K562 (cell line): Measurements from ENCODE around the gene STK17A. TPM values are rescaled to one million over a fixed set of nuclear protein-coding genes. Genes with fewer than 3 reads are reported as not detected.
"Not testable (repeated sequence)": the region's sequence is repeated elsewhere in the genome, so short reads cannot be mapped to it uniquely, and the experiment has no call there.

Experiments used
- ATAC-seq: fragments of 200-7000 bp; cut with Tn5 transposase; 3 replicates; pipeline ENCODE4 v1.9.1; 2020; ENCODE audit warnings: moderate library complexity
- BruUV-seq: library from RNA; stranded (reverse); fragments of 400-500 nt; replicated peaks from 2 replicates; lab custom pipeline; 2021; lab: Mats Ljungman, UMichigan
- CTCF ChIA-PET: fragments of 300-600 bp; formaldehyde crosslinking; extraction: SDS; loops from one replicate; lab custom pipeline; 2021; ENCODE audit warnings: low intra/inter-chr PET ratio; lab: Yijun Ruan, JAX
- POLR2A ChIA-PET: fragments of 300-600, 350-650 bp; sonication (Branson Sonifier 250); formaldehyde crosslinking; extraction: SDS; loops from one replicate; lab custom pipeline; 2021; ENCODE audit warnings: antibody characterized with exemption, inconsistent platforms; lab: Yijun Ruan, JAX
- DNase-seq, 4 experiments: peaks; one replicate each; pipeline versions ENCODE4 v3.0.0 to v3.0.0-alpha.2; 2011 to 2018; ENCODE audit warnings: low spot score in 3 of 4, mixed read lengths in 3 of 4; ENCODE audit errors: extremely low read depth in 1 of 4
- FAIRE-seq: peaks from 2 replicates; lab custom pipeline; 2011; peaks lifted over from hg19 to GRCh38; lab: Jason Lieb, UNC
- H2AFZ ChIP-seq: 2 replicates; pipeline ENCODE4 v1.6.0; 2011; ENCODE audit warnings: low read depth, low read length, control low read depth, inconsistent platforms
- H3K27ac ChIP-seq: fragments of 200-600 bp; 3 replicates; pipeline ENCODE4 v1.8.0; 2011; ENCODE audit warnings: low read depth, mild to moderate bottlenecking, control low read depth, inconsistent platforms, low read length, moderate library complexity, mixed read lengths; ENCODE audit errors: extremely low read depth
- H3K27me3 ChIP-seq, 2 experiments: fragments of 300-600 bp in 1 of 2; 2 replicates in 1 of 2; 3 replicates in 1 of 2; pipeline versions ENCODE4 v1.6.0 to v1.8.0; 2011; ENCODE audit warnings: inconsistent platforms in 2 of 2, low read length in 2 of 2, mild to moderate bottlenecking in 1 of 2, mixed read lengths in 1 of 2, moderate library complexity in 1 of 2; ENCODE audit not compliant: control insufficient read depth in 2 of 2, insufficient read depth in 2 of 2
- H3K36me3 ChIP-seq: fragments of 300-600 bp; 3 replicates; pipeline ENCODE4 v1.8.0; 2011; ENCODE audit warnings: mild to moderate bottlenecking, low read length, inconsistent platforms; ENCODE audit not compliant: control insufficient read depth, insufficient read depth
- H3K4me1 ChIP-seq, 2 experiments: fragments of 200-600 bp in 1 of 2; replicated peaks in 1 of 2; 2 replicates in 1 of 2; 3 replicates in 1 of 2; pipeline versions ENCODE4 v1.5.1 to v1.8.0; 2011; ENCODE audit warnings: inconsistent platforms in 2 of 2, low read length in 2 of 2, mild to moderate bottlenecking in 1 of 2, mixed read lengths in 1 of 2, moderate library complexity in 1 of 2; ENCODE audit not compliant: control insufficient read depth in 2 of 2, insufficient read depth in 2 of 2
- H3K4me2 ChIP-seq: 2 replicates; pipeline ENCODE4 v1.6.1; 2011; ENCODE audit warnings: low read length, control low read depth, inconsistent platforms, mixed read lengths; ENCODE audit not compliant: insufficient read depth
- H3K4me3 ChIP-seq: fragments of 200-600 bp; sonication (generic), shearing (Covaris generic); 2 replicates; pipeline ENCODE4 v1.5.1; 2016; ENCODE audit warnings: control low read depth, inconsistent platforms
- H3K79me2 ChIP-seq: fragments of 200-600 bp; 3 replicates; pipeline ENCODE4 v1.8.0; 2011; ENCODE audit warnings: low read length, inconsistent platforms; ENCODE audit not compliant: control insufficient read depth, insufficient read depth
- H3K9ac ChIP-seq, 2 experiments: 2 replicates each; pipeline versions ENCODE4 v1.6.0 to v1.6.1; 2011; ENCODE audit warnings: low read depth in 2 of 2, low read length in 2 of 2, control low read depth in 1 of 2, inconsistent platforms in 1 of 2, mild to moderate bottlenecking in 1 of 2, mixed read lengths in 1 of 2; ENCODE audit not compliant: insufficient read depth in 1 of 2
- H3K9me1 ChIP-seq: one replicate; pipeline ENCODE4 v1.6.0; 2011; ENCODE audit warnings: inconsistent platforms, mild to moderate bottlenecking, low read length, moderate library complexity; ENCODE audit not compliant: control insufficient read depth, insufficient read depth
- H3K9me3 ChIP-seq: replicated peaks from 2 replicates; pipeline ENCODE4 v1.5.1; 2011; ENCODE audit warnings: low read depth, low read length, inconsistent platforms; ENCODE audit not compliant: control insufficient read depth, insufficient read depth
- H4K20me1 ChIP-seq: replicated peaks from 2 replicates; pipeline ENCODE4 v1.6.1; 2011; ENCODE audit warnings: low read length, inconsistent platforms, mixed read lengths; ENCODE audit not compliant: control insufficient read depth, insufficient read depth
- BCL6 ChIP-seq: fragments of 250-450 bp; sonication (Bioruptor Pico); IDR thresholded peaks from 2 replicates; pipeline ENCODE4 v1.4.0; 2020
- PTRF ChIP-seq: fragments of 450-650 bp; IDR thresholded peaks from 2 replicates; pipeline ENCODE4 v1.6.1; 2016; ENCODE audit warnings: mild to moderate bottlenecking, missing genetic modification characterization, missing compliant biosample characterization
- SETDB1 ChIP-seq: IDR thresholded peaks from one replicate; pipeline ENCODE4 v1.6.1; 2012; ENCODE audit warnings: low read length, control low read depth, inconsistent platforms
- WGBS: fragments of 100-300 bp; shearing (Covaris generic); methylation state at CpG from one replicate; pipeline ENCODE4 v1.1.6; 2016; ENCODE audit warnings: low coverage, mixed read lengths; ENCODE audit not compliant: insufficient coverage; ENCODE audit errors: missing lambda C conversion rate; 5-methylcytosine and 5-hydroxymethylcytosine counted together
- in situ Hi-C: fragments of 300-500 bp; cut with MboI; formaldehyde crosslinking; loops from 4 replicates; pipeline ENCODE4 v1.15.0; 2018; ENCODE audit warnings: inconsistent platforms, mixed read lengths
- intact Hi-C: fragments of 100-400 bp; cut with micrococcal nuclease; formaldehyde crosslinking; loops from 2 replicates; pipeline ENCODE4 v1.14.2; 2022
- polyA plus RNA-seq, 8 experiments: library from polyadenylated mRNA; depleted of rRNA in 4 of 8; stranded (reverse) in 5 of 8; unstranded in 3 of 8; fragments of >200 nt; fragmentation: Nextera tagmentation in 2 of 8; fragmentation: Illumina TruSeq in 1 of 8; extraction: Ambion mirVana in 2 of 8; extraction: Trizol in 1 of 8; gene quantifications; 2 replicates each; pipeline versions ENCODE4 v1.2.1 to v1.2.3, GENCODE V29; 2011 to 2014; ENCODE audit warnings: inconsistent platforms in 1 of 8, missing spikeins in 1 of 8
- total RNA-seq, 7 experiments: library from RNA; depleted of rRNA in 6 of 7; stranded (reverse); fragments of >200 nt in 6 of 7; fragmentation: Illumina TruSeq in 2 of 7; extraction: Trizol in 2 of 7; gene quantifications; 2 replicates each; pipeline versions ENCODE4 v1.2.1 to v1.2.3, GENCODE V29; 2011 to 2021; ENCODE audit warnings: low replicate concordance in 1 of 7

STK17A gene
- total and polyA plus RNA-seq, 9 of the 15 experiments (the other 6 are each of a cell fraction or from before 2014, with no cell fraction given) = 3.4 to 16.3 (median 13.2) TPM

- Histone ChIP-seq H3K9ac (no peak overlapping the region), H3K27me3 (no peaks in the 10 kb centered on the region), H4K20me1 (no peaks in the 10 kb centered on the region; the same call in 1 of the 2 replicates), H3K4me3 (no peak overlapping the region), H3K27ac (no peak overlapping the region), H2AFZ (no peak overlapping the region), H3K79me2 (peaks cover 36% of the 10 kb centered on the region), H3K4me2 (no peak overlapping the region), H3K4me1 (no peaks in the 10 kb centered on the region), H3K36me3 (peaks cover 8% of the 10 kb centered on the region; the same call in 1 of the 3 replicates), H3K9me1 (no peaks in the 10 kb centered on the region), H3K9me3 (no peaks in the 10 kb centered on the region)
- CTCF ChIA-PET = no interaction called here
- POLR2A ChIA-PET = interaction anchor here (0.8 kb wide), 1 partner anchor 9 kb away, joined by 3 read pairs; no protein-coding TSS in a partner anchor
- WGBS = 63% methylated on average over 2 of the region's 2 CpGs
- FAIRE-seq (no peak), DNase-seq (no peak), ATAC-seq (no peak; the same call in 2 of the 3 replicates)
- in situ Hi-C loops = no loop called here
- intact Hi-C loops = no loop called here
- BruUV-seq = no TSS peak
- TF ChIP-seq BCL6 (CRISPR knock-in tag) (no peak), PTRF (tag) (no peak), SETDB1 (no peak)
These were observed 11.1 kb downstream of the STK17A start for GRCh38 chr7:43594020-43594419.

DNA sequence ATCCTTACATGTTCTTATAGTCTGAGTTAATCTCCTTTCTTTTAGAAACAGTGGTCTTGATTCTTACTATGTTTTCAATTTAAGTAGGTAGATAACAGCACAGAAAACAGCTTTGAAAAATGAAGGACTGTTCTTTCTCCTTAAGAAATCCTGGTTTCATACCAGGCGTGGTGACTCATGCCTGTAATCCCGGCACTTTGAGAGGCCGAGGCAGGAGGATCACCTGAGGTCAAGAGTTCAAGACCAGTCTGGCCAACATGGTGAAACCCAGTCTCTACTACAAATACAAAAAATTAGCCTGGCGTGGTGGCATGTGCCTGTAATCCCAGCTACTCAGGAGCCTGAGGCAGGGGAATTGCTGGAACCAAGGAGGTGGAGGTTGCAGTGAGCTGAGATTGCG is 13.5 kb downstream of the STK17A start:
- peaks cover 28% of the 10 kb centered on the region for H3K79me2 ChIP-seq
- H3K27me3 ChIP-seq, BruUV-seq, H3K4me2 ChIP-seq, CTCF ChIA-PET, FAIRE-seq, ATAC-seq, in situ Hi-C loops, H4K20me1 ChIP-seq, H2AFZ ChIP-seq, intact Hi-C loops, H3K4me1 ChIP-seq, H3K9me3 ChIP-seq, H3K4me3 ChIP-seq, DNase-seq, H3K9me1 ChIP-seq, H3K9ac ChIP-seq, H3K27ac ChIP-seq: not testable (repeated sequence)
- 58% methylated on average over 4 of the region's 5 CpGs for WGBS
- H3K36me3 ChIP-seq = peaks cover 16% of the 10 kb centered on the region; the same call in 1 of the 3 replicates
- POLR2A ChIA-PET = interaction anchor here (0.6 kb wide), 1 partner anchor 13 kb away, joined by 3 read pairs; no protein-coding TSS in a partner anchor
